Activated CD8-positive, alpha-beta memory T cell treated with anti-CD3 and anti-CD28 coated beads, Interleukin-2, amount 50 U/mL, for 1 hour (primary cell): ENCODE results near the gene CCDC177.

Experiments
- DNase-seq: peaks from one replicate; pipeline ENCODE4 v3.0.0-alpha.2; 2020; ENCODE audit errors: extremely low read depth

Gene CCDC177

GRCh38 chr14:69574263-69574953 is at the start of gene CCDC177:
Gene CCDC177 (minus strand): TSS chr14:69574871. CDS start chr14:69573622, 1,249 bp downstream.
- peak; percentile 21 for DNase-seq

DNA sequence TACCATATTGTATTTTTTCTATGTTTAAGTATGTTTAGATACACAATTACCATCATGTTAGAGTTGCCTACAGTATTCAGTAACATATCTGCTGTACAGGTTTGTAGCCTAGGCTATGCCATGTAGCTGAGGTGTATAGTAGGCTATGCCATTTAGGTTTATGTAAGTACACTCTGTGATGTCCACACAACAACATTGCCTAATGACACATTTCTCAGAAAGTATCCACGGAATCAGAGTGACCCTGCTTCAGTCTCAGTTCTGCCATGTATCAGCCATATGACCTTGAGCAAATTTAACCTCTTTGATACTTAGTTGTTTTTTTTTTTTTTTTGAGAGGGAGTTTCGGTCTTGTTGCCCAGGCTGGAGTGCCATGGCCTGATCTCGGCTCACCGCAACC is 49.5 kb upstream of the CCDC177 start:
- DNase-seq: no peak

- no peak for DNase-seq
These were observed 46.3 kb upstream of the CCDC177 start for GRCh38 chr14:69620981-69621380.

DNA sequence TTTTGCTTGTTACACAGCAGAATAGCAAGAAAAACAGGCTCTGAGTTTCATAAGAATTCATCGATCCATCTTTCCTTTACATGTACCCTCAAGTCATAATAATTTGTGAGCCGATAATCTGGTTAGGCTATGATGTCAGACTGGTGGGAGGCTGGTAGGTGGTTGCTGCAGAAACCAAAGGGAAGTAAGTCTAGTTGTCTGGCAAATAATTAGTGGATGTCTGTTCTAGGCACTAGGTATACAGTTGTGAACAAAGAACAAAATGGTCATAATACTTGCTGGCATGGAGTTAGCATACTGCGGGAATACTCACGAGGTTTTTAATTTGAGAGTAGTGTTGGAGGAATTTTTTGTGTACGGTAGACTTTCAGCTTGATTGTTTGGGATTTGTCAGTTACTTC is 45.5 kb upstream of the CCDC177 start:
- no peak for DNase-seq

DNA sequence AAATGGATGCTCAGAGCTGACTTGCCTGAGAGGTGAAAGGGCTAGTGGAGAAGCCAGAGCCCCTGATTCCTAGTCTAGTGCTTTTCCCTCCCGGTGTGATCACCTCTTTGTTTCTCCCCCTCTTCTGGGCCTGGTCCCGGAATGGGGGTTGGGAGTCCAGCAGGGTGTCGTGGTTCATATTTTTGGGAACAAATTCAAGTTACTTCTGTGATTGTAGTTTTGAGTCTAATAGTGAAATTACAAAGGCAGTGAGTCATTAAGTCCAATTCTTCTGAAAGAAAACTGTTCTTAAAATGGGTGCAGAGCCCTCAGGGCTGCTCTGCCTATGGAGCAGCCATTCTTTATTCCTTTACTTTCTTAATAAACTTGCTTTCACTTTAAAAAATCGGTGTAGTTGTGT is 44.3 kb upstream of the CCDC177 start:
- DNase-seq: no peak

- DNase-seq: no peak
These were observed 43.1 kb upstream of the CCDC177 start for GRCh38 chr14:69617796-69618195.

GRCh38 chr14:69616408-69616773 is 41.7 kb upstream of the CCDC177 start:
- DNase-seq: no peak

GRCh38 chr14:69615496-69616407 is 41.1 kb upstream of the CCDC177 start:
- DNase-seq: no peak

DNA sequence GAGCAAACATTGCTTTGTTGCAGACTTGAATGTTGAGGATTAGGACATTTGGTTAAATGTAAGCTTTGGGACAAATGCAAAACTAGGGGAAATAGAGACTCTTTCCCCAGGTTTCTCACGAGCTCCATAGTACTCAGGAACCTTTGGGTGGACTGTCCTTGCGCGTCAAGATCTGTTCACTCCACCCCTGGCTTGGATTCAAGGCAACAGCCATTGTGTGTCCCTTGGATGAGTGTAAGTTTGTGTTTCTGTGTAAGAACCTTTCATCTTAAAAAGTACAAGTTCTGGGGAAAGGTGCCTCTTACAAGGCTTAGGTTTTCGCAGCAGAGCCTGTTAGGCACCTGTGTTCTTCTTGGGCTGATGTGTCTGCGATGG is 40.4 kb upstream of the CCDC177 start:
- DNase-seq: no peak

GRCh38 chr14:69614592-69614991 is 39.9 kb upstream of the CCDC177 start:
- no peak for DNase-seq

- DNase-seq: no peak
These were observed 38.8 kb upstream of the CCDC177 start for GRCh38 chr14:69613312-69614073.

- no peak for DNase-seq
These were observed 38.1 kb upstream of the CCDC177 start for GRCh38 chr14:69612783-69613130.

GRCh38 chr14:69612014-69612782 is 37.5 kb upstream of the CCDC177 start:
- no peak for DNase-seq

DNA sequence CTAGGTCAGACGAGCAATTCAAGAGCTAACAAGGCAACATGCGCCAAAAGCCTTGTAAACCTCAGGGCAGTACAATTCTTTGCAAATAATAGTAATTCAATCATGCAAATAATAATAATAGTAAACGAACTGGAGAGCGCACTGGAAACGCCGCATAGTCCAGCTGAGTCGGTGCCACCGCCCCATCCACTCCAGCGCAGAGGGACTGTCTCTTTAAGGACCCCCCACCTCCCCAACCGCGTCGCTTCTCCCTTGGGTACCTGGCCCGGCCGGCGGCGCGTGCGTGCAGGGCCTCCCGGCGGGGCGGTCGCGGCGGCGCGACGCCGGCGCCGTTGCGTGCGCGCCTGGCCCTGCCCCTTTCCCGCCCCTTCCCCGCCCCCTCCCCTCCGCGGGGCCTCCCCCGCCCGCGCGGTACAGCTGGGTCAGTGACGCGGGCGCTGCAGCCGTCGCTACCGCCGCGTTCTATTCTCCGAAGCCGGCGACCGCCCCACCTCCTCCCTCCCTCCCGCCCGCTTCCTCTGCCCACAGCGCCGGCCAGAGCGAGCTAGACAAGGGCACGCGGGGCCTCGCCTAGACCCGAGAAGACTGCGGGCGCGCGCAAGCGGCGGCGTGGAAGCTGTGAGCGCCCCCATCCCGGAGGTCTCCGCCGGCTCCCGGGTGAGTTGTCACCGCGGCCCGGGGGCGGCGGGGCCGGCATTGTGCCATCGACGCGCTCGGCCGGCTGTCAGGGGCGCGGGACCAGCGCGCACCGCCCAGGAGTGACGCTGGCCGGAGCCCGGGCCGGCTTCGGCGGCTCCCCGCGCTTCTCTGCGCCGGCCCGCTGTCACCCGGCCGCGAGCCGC is 36.7 kb upstream of the CCDC177 start, which contains the start of gene SUSD6:
Gene SUSD6 (plus strand): TSS at position 425 of the 842 bp plus-strand sequence. CDS start 46,997 bp downstream, outside the sequence.
- DNase-seq: peak; percentile 73

GRCh38 chr14:69610874-69611171 is 36.2 kb upstream of the CCDC177 start:
- no peak for DNase-seq

DNA sequence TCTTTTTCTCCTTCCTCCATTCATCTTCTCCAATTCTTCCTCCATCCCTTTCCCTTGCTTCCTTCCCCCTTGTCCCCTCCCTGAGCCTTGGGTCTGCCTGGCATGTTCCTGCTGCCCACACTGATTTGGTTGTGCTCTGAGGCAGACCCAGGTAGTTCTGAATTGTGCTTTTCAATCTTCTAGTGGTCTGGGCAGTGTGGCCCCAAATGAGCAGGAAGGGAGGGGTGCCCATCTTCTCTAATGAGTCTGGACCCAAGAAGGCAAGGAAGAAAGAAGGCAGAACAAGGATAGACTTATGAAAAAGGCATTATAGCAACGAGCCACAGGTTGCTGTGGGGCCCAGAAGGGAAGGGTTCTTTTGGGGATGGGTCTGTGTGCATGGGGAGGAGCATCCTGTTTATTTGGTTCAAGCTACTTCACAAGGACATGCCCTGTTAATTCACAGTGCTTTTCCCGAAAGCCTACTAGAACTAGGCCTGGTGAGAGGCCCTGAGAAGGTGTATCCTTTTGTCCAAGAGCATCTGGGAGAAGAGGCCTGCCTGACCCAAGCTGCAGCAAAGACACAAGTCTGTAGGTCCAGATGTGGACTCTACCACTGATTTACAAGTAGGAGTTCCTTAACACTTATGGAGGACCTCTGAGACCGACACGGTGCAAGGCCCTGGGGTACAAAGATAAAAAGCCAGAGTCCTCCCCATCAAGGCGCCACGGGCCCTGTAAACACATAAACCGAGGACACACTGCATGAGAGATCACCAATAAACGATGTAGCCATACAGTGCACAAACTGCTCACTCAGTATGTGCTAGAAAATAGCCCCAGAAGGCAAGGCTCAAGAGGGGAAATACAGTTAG is 35.6 kb upstream of the CCDC177 start:
- no peak for DNase-seq

DNA sequence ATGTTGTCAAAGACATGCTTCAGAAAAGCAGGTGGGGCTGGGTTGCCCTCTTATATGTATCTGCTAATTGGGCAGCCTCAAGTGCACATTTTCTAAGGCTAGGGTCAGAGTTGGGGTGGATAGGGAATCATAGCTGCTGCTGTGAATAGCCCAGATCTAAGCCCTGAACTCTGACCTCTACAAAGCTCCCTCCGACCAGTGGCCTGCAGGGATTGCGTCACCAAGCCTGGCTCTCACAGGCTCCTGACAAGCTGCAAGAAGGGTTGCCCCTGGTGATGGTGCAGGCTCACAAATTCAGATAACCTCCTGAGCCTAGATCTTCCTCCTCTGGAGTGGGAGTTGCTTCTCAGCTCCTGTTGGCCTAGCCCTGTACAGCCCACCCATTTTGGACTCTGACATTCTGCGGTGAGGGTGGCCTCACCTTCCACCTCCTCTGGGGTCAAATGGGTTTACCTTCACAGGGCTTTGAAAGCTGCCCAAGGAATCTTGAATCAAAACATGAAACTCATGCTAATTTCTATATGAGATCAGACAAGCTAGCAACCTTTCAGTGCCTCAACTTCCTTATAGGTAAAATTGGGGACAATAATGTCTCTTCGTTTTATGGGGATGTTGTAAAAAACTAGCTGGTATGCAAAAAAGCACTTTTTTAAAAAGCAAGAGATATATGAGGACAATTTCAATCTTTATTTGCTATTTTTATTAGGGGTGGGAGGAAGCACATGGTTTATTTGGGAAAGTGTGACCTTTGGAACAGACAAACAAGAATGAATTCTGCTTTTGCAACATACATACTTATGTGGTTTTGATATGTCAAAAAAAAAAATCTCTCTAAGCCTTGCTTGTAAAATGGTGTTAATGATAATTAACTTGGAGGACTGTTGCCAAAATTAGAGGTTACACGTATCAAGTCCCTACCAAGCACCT is 31.9 kb upstream of the CCDC177 start:
- no peak for DNase-seq

DNA sequence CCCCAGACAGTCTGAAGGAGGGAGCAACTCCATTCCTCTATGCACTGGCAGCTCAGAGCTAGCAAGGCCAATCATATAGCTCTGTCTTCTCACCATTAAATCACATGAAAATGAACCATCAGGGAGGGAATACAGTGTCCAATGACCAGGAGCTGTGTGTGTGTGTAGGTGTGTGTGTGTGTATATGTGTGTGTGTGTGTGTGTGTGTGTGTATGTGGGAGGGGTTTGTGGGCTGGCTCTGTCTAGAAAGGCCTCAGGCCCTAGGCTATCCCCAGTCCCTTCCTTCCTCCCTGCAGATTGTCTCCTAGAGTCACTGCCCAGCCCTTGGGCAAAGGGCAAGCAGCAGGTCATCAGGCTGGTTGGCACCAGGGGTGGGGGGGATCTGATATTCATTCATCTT is 31.1 kb upstream of the CCDC177 start:
- DNase-seq: no peak
